GM21423 (cell line): Measurements from ENCODE around the gene GHR.
"Not testable (repeated sequence)": the region's sequence is repeated elsewhere in the genome, so short reads cannot be mapped to it uniquely, and the experiment has no call there.

Source experiments
- ATAC-seq: cut with Tn5 transposase; IDR thresholded peaks from one replicate; pipeline ENCODE4 v1.9.1; 2021; ENCODE audit warnings: mild to moderate bottlenecking, moderate library complexity; ENCODE audit not compliant: unreplicated experiment

The GHR gene

GRCh38 chr5:42685078-42685477, 261.8 kb downstream of the GHR start:
- ATAC-seq = not testable (repeated sequence)

GRCh38 chr5:42689391-42689790, 266.2 kb downstream of the GHR start:
- no peak for ATAC-seq

DNA sequence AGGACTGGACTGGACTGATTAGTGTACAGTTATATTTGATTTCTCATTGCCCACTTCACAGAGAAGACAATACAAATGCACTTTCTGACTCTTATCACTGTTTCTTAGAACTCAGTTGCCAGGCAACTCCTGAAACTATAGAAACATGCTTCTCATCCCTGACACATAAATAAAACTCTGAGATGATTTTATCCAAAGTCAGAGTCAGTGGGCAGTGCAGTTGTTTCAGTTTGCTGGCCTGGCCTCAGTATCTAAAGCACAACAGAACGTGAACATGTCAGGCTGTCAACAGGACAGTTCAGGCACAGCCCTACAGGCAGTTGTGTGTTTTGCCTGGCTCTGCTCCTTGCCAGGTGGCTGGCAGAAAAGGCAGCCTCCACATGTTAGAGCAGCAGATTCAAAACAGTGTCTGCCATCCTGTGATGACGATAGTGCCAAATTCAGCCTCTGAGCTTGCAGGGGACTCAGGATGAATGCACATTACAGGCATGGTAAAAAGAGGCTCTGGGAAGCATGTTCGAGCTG, 268.2 kb downstream of the GHR start:
- ATAC-seq = no peak

GRCh38 chr5:42701351-42702059, 278.3 kb downstream of the GHR start:
- no peak for ATAC-seq

DNA sequence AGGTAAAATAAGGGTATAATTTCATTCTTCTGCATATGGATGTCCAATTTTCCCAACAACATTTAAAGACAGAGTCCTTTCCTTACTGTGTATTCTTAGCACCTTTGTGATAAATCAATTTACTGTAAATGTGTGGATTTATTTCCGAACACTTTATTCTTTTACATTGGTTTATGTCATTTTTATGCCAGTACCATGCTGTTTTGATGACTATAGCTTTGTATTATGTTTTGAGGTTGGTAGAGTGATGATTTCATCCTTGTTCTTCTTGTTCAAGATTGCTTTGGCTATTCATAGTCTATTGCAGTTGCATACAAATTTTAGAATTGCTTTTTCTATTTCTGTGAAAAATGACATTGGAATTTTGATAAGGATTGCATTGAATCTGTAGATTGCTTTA, 280.0 kb downstream of the GHR start:
- ATAC-seq = no peak

GRCh38 chr5:42715785-42716184, 292.5 kb downstream of the GHR start:
- ATAC-seq = no peak

- ATAC-seq = peak; percentile 95
These were observed 295.4 kb downstream of the GHR start for GRCh38 chr5:42718591-42718990.

DNA sequence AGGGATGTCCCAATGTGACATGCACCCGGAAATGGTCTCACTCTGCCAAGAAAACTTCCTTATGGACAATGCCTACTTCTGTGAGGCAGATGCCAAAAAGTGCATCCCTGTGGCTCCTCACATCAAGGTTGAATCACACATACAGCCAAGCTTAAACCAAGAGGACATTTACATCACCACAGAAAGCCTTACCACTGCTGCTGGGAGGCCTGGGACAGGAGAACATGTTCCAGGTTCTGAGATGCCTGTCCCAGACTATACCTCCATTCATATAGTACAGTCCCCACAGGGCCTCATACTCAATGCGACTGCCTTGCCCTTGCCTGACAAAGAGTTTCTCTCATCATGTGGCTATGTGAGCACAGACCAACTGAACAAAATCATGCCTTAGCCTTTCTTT, 295.8 kb downstream of the GHR start:
- ATAC-seq = no peak

GRCh38 chr5:42720251-42720650, 297.0 kb downstream of the GHR start:
- ATAC-seq = no peak

DNA sequence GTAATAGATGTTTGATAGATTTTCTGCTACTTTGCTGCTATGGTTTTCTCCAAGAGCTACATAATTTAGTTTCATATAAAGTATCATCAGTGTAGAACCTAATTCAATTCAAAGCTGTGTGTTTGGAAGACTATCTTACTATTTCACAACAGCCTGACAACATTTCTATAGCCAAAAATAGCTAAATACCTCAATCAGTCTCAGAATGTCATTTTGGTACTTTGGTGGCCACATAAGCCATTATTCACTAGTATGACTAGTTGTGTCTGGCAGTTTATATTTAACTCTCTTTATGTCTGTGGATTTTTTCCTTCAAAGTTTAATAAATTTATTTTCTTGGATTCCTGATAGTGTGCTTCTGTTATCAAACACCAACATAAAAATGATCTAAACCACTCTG, 298.2 kb downstream of the GHR start:
- no peak for ATAC-seq

GRCh38 chr5:42734531-42735058, 311.4 kb downstream of the GHR start:
- not testable (repeated sequence) for ATAC-seq

DNA sequence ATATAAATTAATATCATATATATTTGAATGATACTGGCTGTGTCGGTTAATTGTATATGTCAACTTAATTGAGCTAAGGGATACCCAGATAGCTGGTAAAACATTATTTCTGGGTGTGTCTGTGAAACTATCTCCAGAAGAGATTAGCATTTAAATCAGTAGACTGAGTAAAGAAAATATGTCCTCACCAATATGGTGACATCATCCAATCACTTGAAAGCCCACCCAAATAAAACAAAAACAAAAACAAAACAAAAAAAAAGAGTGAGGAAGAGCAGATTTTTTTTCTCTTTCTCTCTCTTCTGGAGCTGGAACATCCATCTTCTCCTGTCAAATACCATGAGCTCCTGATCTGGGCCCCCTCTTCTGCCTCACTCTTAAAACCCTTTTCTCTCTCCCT, 317.7 kb downstream of the GHR start:
- no peak for ATAC-seq

DNA sequence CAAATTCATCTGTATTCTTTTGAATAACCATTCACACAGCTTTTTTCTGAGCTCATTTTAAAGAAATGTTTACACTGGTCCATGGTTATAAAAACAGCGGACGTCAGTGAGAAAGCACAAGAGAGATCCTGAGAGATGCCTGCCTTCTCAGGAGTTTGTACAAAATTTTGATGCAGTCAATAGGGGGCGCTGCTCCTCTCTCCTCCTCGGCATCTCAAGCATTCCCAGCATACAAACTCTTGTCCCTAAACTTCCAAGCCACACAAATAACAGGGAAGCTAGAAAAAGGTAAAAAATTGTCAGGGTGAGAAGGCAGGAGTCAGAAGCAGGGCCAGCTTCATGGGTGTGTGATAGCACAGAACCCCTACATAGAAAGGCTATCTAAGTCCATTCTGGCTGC, 322.2 kb downstream of the GHR start:
- ATAC-seq = no peak

- ATAC-seq = no peak
These were observed 322.6 kb downstream of the GHR start for GRCh38 chr5:42745856-42746255.

DNA sequence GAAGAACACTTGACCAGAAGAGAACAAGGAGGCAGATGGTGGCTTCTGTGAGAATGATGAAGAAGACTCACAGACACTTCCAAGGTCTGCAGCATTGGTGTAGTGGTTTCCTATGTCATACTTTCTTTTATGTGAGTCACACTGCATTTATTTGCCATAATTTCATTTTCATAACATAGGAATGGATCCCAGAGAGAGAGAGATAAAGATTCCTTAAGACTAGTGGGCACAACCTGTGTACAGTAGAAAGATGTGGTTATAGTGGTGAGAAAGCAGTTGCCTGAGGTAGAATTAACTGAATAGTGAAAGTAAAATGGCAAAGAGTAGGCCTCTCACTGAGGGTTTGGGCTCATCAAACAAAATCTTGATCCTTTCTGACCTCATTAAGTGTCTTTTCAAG, 325.8 kb downstream of the GHR start:
- ATAC-seq = no peak

DNA sequence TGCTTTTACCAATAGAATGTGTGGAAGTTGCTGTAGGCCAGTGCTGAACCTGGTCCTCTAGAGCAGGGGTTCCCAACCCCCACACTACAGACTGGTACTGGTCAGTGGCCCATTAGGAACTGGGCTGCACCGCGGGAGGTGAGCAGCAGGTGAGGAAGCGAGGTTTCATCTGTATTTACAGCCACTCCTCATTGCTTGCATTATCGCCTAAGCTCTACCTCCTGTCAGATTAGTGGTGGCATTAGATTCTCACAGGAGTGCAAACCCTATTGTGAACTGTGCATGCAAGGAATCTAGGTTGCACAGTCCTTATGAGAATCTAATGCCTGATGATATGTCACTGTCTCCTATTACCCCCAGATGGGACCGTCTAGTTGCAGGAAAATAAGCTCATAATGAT, 327.3 kb downstream of the GHR start:
- ATAC-seq = no peak

GRCh38 chr5:42751044-42751443, 327.8 kb downstream of the GHR start:
- ATAC-seq = no peak

DNA sequence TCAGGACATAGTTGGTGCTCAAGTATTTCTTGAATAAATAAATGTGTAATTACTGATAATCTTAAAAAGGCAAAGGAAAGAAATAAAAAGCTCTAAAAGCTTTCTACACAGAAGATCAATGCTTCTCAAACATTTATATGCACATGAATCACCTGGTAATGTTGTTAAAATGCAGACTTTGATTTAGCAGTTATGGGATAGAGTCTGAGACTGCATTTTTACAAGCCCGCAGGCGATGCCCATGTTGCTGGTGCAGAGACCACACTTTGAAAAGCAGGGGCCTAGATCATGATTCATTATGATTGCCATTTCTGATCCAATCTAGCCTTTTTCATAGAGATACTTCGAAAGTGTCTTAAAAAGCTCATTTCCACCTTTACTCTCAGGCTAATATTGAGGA, 329.9 kb downstream of the GHR start:
- ATAC-seq = no peak

GRCh38 chr5:42756606-42757601, 333.7 kb downstream of the GHR start, which contains the start of gene CCDC152:
Gene CCDC152 (plus strand): TSS chr5:42756818. CDS start chr5:42759122, 2,304 bp downstream.
- peak; percentile 83 for ATAC-seq

DNA sequence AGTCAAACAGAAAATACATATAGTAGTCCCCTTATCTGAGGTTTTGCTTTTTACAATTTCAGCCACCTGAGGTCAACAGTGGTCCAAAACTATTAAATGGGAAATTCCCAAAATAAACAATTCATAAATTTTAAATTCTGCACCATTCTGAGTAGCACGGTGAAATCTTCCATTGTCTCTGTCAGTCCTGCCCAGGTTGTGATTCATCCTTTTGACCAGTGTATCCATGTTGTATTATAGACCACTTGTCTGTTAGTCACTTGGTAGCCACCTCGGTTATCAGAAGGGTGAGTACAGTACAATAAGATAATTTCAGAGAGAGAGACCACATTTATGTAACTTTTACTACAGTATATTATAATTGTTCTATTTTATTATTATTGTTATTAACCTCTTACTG, 336.2 kb downstream of the GHR start:
- ATAC-seq = no peak

- no peak for ATAC-seq
These were observed 337.2 kb downstream of the GHR start for GRCh38 chr5:42760426-42760825.
